Endothelial cell of umbilical vein (primary cell): ENCODE results near the gene KCMF1. TPM values are rescaled to one million over a fixed set of nuclear protein-coding genes. Genes with fewer than 3 reads are reported as not detected.

Experiments used
- BruUV-seq: library from RNA; stranded (reverse); fragments of 400-500 nt; replicated peaks from 2 replicates; lab custom pipeline; 2021; lab: Mats Ljungman, UMichigan
- CTCF ChIA-PET: fragments of 300-600, 350-600 bp; sonication (Branson Sonifier 250); formaldehyde crosslinking; loops from one replicate; lab custom pipeline; 2021; ENCODE audit warnings: antibody characterized with exemption, inconsistent platforms; lab: Charles Lee
- POLR2A ChIA-PET: fragments of 300-600, 350-600 bp; sonication (Branson Sonifier 250); formaldehyde crosslinking; loops from one replicate; lab custom pipeline; 2021; ENCODE audit warnings: antibody characterized with exemption, inconsistent platforms; lab: Charles Lee
- DNase-seq: peaks from one replicate; pipeline ENCODE4 v3.0.0-alpha.2; 2011; ENCODE audit warnings: low read depth, low spot score
- FAIRE-seq: peaks from 2 replicates; lab custom pipeline; 2011; peaks lifted over from hg19 to GRCh38; lab: Jason Lieb, UNC
- H2AFZ ChIP-seq: 2 replicates; pipeline ENCODE4 v1.6.0; 2012; ENCODE audit warnings: low read depth, low read length, control low read depth, inconsistent platforms
- H3K27ac ChIP-seq: 2 replicates; pipeline ENCODE4 v1.5.1; 2011; ENCODE audit warnings: low read depth, mild to moderate bottlenecking, control low read depth, low read length, moderate library complexity; ENCODE audit not compliant: insufficient read depth
- H3K27me3 ChIP-seq, 2 experiments: 2 replicates each; pipeline versions ENCODE4 v1.6.0 to v1.6.1; 2011; ENCODE audit warnings: low read length in 2 of 2, mixed read lengths in 1 of 2; ENCODE audit not compliant: control insufficient read depth in 2 of 2, insufficient read depth in 2 of 2
- H3K36me3 ChIP-seq, 2 experiments: 2 replicates in 1 of 2; 3 replicates in 1 of 2; pipeline ENCODE4 v1.5.1; 2011; ENCODE audit warnings: low read length in 2 of 2, mild to moderate bottlenecking in 1 of 2, moderate library complexity in 1 of 2; ENCODE audit not compliant: control insufficient read depth in 2 of 2, insufficient read depth in 2 of 2; ENCODE audit errors: extremely low read depth in 1 of 2
- H3K4me1 ChIP-seq: 3 replicates; pipeline ENCODE4 v1.5.1; 2011; ENCODE audit warnings: mild to moderate bottlenecking, low read length; ENCODE audit not compliant: control insufficient read depth, insufficient read depth; ENCODE audit errors: extremely low read depth
- H3K4me2 ChIP-seq: 2 replicates; pipeline ENCODE4 v1.6.1; 2011; ENCODE audit warnings: low read length, control low read depth, mixed read lengths; ENCODE audit not compliant: insufficient read depth
- H3K4me3 ChIP-seq, 3 experiments: fragments of 200-600 bp in 1 of 3; sonication (generic), shearing (Covaris generic) in 1 of 3; replicated peaks in 1 of 3; 2 replicates each; pipeline ENCODE4 v1.5.1; 2011 to 2016; ENCODE audit warnings: control low read depth in 3 of 3, low read length in 3 of 3, mild to moderate bottlenecking in 2 of 3, inconsistent platforms in 1 of 3, low read depth in 1 of 3, moderate library complexity in 1 of 3; ENCODE audit not compliant: insufficient read depth in 1 of 3
- H3K79me2 ChIP-seq: 2 replicates; pipeline ENCODE4 v1.6.0; 2012; ENCODE audit warnings: low read length, inconsistent platforms; ENCODE audit not compliant: control insufficient read depth, insufficient read depth
- H3K9ac ChIP-seq: replicated peaks from 2 replicates; pipeline ENCODE3; 2011; ENCODE audit warnings: low read length, control low read depth; ENCODE audit not compliant: insufficient read depth; ENCODE audit errors: extremely low read depth
- H3K9me1 ChIP-seq: replicated peaks from 3 replicates; pipeline ENCODE4 v1.6.0; 2011; ENCODE audit warnings: mild to moderate bottlenecking, low read length; ENCODE audit not compliant: control insufficient read depth, insufficient read depth; ENCODE audit errors: extremely low read depth
- H3K9me3 ChIP-seq: replicated peaks from 2 replicates; pipeline ENCODE4 v1.5.1; 2012; ENCODE audit warnings: low read length, inconsistent platforms; ENCODE audit not compliant: control insufficient read depth, insufficient read depth
- H4K20me1 ChIP-seq: replicated peaks from 2 replicates; pipeline ENCODE3; 2011; ENCODE audit warnings: mild to moderate bottlenecking, low read length; ENCODE audit not compliant: control insufficient read depth, insufficient read depth; ENCODE audit errors: extremely low read depth
- CTCF ChIP-seq, 2 donors: IDR thresholded peaks; 1 replicate in 1 of 2; 2 replicates in 1 of 2; pipeline ENCODE4 v1.5.1; 2011; ENCODE audit warnings: low read length in 2 of 2, mild to moderate bottlenecking in 2 of 2, moderate library complexity in 2 of 2, control low read depth in 1 of 2, inconsistent platforms in 1 of 2, low read depth in 1 of 2; ENCODE audit not compliant: insufficient read depth in 1 of 2; ENCODE audit errors: extremely low read depth in 1 of 2
- EZH2 ChIP-seq: IDR thresholded peaks from 2 replicates; pipeline ENCODE4 v1.6.1; 2012; ENCODE audit warnings: borderline replicate concordance, low read depth, mild to moderate bottlenecking, moderate library complexity, low read length, inconsistent platforms; ENCODE audit not compliant: severe bottlenecking
- FOS ChIP-seq: IDR thresholded peaks from 2 replicates; pipeline ENCODE4 v1.6.1; 2011; ENCODE audit warnings: mild to moderate bottlenecking, low read length, moderate library complexity, borderline replicate concordance; ENCODE audit not compliant: insufficient read depth
- GATA2 ChIP-seq: IDR thresholded peaks from 2 replicates; pipeline ENCODE4 v1.7.0; 2011; ENCODE audit warnings: low read depth, mild to moderate bottlenecking, moderate library complexity, mixed read lengths, low read length; ENCODE audit not compliant: insufficient read length, insufficient read depth
- JUN ChIP-seq: IDR thresholded peaks from 2 replicates; pipeline ENCODE4 v1.6.1; 2011; ENCODE audit warnings: borderline replicate concordance, low read depth; ENCODE audit not compliant: insufficient read length, insufficient read depth
- MAX ChIP-seq: IDR thresholded peaks from 2 replicates; pipeline ENCODE4 v1.6.1; 2011; ENCODE audit not compliant: insufficient read depth, insufficient read length
- MYC ChIP-seq: IDR thresholded peaks from one replicate; pipeline ENCODE4 v1.6.1; 2011; ENCODE audit warnings: mild to moderate bottlenecking, low read depth, low read length
- POLR2A ChIP-seq: IDR thresholded peaks from 2 replicates; pipeline ENCODE4 v1.6.1; 2012; ENCODE audit warnings: low read depth, mild to moderate bottlenecking, control low read depth, low read length
- POLR2AphosphoS5 ChIP-seq: IDR thresholded peaks from 2 replicates; pipeline ENCODE4 v1.6.1; 2012; ENCODE audit warnings: low read depth, mild to moderate bottlenecking, control low read depth, low read length, moderate library complexity; ENCODE audit not compliant: insufficient read depth
- dilution Hi-C: fragments of 300-500 bp; cut with MboI; formaldehyde crosslinking; loops from one replicate; pipeline ENCODE4 v1.15.0; 2019; ENCODE audit warnings: low sequenced_read_pairs; ENCODE audit not compliant: extremely low pct_ligation_motif_present
- intact Hi-C: fragments of 100-400 bp; cut with micrococcal nuclease; formaldehyde crosslinking; loops from one replicate; pipeline ENCODE4 v1.10.0; 2022
- polyA plus RNA-seq, 4 experiments: library from polyadenylated mRNA; depleted of rRNA in 3 of 4; stranded (reverse) in 3 of 4; unstranded in 1 of 4; fragments of >200 nt; gene quantifications; 2 replicates each; pipeline versions ENCODE4 v1.2.1 to v1.2.3, GENCODE V29; 2011 to 2012; ENCODE audit warnings: missing spikeins in 1 of 4
- total RNA-seq: library from RNA; stranded (reverse); gene quantifications from 2 replicates; pipeline ENCODE4 v1.2.3, GENCODE V29; 2021

KCMF1 gene
- total and polyA plus RNA-seq, 2 donors (not counting 3 experiments of a cell fraction or from before 2014, with no cell fraction given) = 49.3 to 78.4 TPM

- Histone ChIP-seq H3K79me2 (no peaks in the 10 kb centered on the region), H2AFZ (no peak overlapping the region), H3K36me3 (no peaks in the 10 kb centered on the region), H3K4me3 (no peak overlapping the region), H3K4me2 (no peak overlapping the region), H3K4me1 (peaks cover 18% of the 10 kb centered on the region), H3K27me3 (no peaks in the 10 kb centered on the region), H3K9me1 (no peaks in the 10 kb centered on the region), H3K27ac (no peak overlapping the region), H3K9me3 (no peaks in the 10 kb centered on the region), H4K20me1 (no peaks in the 10 kb centered on the region), H3K9ac (no peak overlapping the region)
- no peak for TF ChIP-seq MYC
- no peak for TF ChIP-seq FOS
- TF ChIP-seq GATA2 = no peak
- TF ChIP-seq EZH2 = no peak
- TF ChIP-seq POLR2A = no peak
- TF ChIP-seq POLR2AphosphoS5 = no peak
- no peak for TF ChIP-seq MAX
- TF ChIP-seq CTCF (IDR thresholded peaks at IDR 0.05; ENCODE audit: extremely low read depth in 1 of 2, insufficient read depth in 1 of 2, low read depth in 1 of 2, low read length in 2 of 2) = no peak
- no peak for TF ChIP-seq JUN
- FAIRE-seq (no peak), DNase-seq (no peak)
- dilution Hi-C loops (no loop called here), intact Hi-C loops (no loop called here)
- POLR2A ChIA-PET = no interaction called here
- BruUV-seq = no TSS peak
- CTCF ChIA-PET = interaction anchor here (1.3 kb wide), 1 partner anchor 61 kb away, joined by 3 read pairs; no protein-coding TSS in a partner anchor
These were observed 16.6 kb upstream of the KCMF1 start for GRCh38 chr2:84954329-84954728.
